Neutrophil (primary cell): ENCODE measurements around the gene EPB41L4B.

ENCODE experiments used
- H3K27ac ChIP-seq: fragments of 200-600 bp; sonication (generic); 2 replicates; pipeline ENCODE4 v1.5.1; 2016; ENCODE audit warnings: mild to moderate bottlenecking, moderate library complexity
- H3K27me3 ChIP-seq: fragments of 200-600 bp; sonication (generic); 2 replicates; pipeline ENCODE4 v1.6.0; 2016; ENCODE audit warnings: mild to moderate bottlenecking
- H3K36me3 ChIP-seq: fragments of 200-600 bp; sonication (generic); 2 replicates; pipeline ENCODE4 v1.5.1; 2017
- H3K4me1 ChIP-seq, 2 experiments: fragments of 200-600 bp in 1 of 2; sonication (generic) in 1 of 2; 1 replicate in 1 of 2; 2 replicates in 1 of 2; pipeline versions ENCODE4 v1.5.1 to v1.6.1; 2013 to 2016; ENCODE audit warnings: low read depth in 1 of 2, low read length in 1 of 2, mild to moderate bottlenecking in 1 of 2, moderate library complexity in 1 of 2; ENCODE audit not compliant: control insufficient read depth in 1 of 2, insufficient read depth in 1 of 2
- H3K4me3 ChIP-seq, 2 experiments: fragments of 200-600 bp in 1 of 2; sonication (generic) in 1 of 2; 1 replicate in 1 of 2; 2 replicates in 1 of 2; pipeline ENCODE4 v1.5.1; 2013 to 2016; ENCODE audit warnings: low read depth in 1 of 2, low read length in 1 of 2, mild to moderate bottlenecking in 1 of 2, moderate library complexity in 1 of 2
- H3K9me3 ChIP-seq: fragments of 200-600 bp; sonication (generic); 2 replicates; pipeline ENCODE4 v1.5.1; 2016
- TF ChIP-seq, protein P1 (sequence below): fragments of 200-600 bp; sonication (generic); IDR thresholded peaks from 2 replicates; pipeline ENCODE4 v1.5.1; 2016; ENCODE audit warnings: antibody characterized with exemption

Gene EPB41L4B

DNA sequence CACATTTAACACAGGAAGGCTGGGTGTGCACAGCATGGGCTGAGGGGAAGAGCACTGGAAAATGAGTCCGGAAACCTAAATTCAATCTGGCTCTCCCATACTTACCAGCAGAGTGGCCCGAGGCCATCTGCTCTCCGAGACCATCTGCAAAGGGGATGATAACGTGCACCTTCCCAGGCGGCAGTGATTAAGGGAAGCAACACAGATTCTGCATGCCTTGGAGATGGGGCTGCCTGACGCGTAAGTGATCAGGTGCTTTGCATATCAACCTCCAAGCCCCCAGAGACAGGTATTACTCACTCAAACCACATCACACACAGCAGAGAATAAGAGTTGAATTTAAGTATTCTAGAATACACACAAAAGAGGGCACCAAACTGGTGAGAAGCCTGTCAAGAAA is 9.1 kb downstream of the EPB41L4B start:
- Histone ChIP-seq H3K27ac (no peak overlapping the region), H3K9me3 (no peaks in the 10 kb centered on the region), H3K4me1 (peaks cover 6 to 13% of the 10 kb centered on the region in 2 experiments), H3K4me3 (no peak overlapping the region), H3K27me3 (peaks cover 84% of the 10 kb centered on the region), H3K36me3 (no peaks in the 10 kb centered on the region)
- TF ChIP-seq, protein P1, sequence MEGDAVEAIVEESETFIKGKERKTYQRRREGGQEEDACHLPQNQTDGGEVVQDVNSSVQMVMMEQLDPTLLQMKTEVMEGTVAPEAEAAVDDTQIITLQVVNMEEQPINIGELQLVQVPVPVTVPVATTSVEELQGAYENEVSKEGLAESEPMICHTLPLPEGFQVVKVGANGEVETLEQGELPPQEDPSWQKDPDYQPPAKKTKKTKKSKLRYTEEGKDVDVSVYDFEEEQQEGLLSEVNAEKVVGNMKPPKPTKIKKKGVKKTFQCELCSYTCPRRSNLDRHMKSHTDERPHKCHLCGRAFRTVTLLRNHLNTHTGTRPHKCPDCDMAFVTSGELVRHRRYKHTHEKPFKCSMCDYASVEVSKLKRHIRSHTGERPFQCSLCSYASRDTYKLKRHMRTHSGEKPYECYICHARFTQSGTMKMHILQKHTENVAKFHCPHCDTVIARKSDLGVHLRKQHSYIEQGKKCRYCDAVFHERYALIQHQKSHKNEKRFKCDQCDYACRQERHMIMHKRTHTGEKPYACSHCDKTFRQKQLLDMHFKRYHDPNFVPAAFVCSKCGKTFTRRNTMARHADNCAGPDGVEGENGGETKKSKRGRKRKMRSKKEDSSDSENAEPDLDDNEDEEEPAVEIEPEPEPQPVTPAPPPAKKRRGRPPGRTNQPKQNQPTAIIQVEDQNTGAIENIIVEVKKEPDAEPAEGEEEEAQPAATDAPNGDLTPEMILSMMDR: no peak

DNA sequence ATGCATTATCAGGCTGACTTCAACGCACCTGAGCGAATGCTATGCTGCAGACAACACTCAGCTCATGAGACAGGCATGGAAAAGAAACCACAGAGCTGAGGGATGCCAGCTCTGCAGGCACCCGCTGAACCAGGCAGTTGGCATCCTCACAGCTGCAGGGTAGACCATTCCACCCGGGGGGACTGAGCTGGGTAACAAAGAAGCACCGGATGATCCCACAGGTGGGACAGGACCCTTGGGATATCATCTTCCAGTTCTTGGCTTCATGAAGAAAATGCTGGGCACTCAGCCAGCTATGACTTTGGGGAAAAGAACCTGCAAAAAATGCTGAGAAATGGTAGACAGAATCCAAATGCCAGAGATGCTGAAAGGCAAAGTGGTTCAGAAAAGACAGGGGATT is 9.6 kb downstream of the EPB41L4B start:
- Histone ChIP-seq H3K9me3 (no peaks in the 10 kb centered on the region), H3K4me1 (peaks cover 6 to 11% of the 10 kb centered on the region in 2 experiments), H3K27ac (no peak overlapping the region), H3K27me3 (peaks cover 84% of the 10 kb centered on the region), H3K4me3 (no peak overlapping the region), H3K36me3 (no peaks in the 10 kb centered on the region)
- TF ChIP-seq, protein P1: no peak

DNA sequence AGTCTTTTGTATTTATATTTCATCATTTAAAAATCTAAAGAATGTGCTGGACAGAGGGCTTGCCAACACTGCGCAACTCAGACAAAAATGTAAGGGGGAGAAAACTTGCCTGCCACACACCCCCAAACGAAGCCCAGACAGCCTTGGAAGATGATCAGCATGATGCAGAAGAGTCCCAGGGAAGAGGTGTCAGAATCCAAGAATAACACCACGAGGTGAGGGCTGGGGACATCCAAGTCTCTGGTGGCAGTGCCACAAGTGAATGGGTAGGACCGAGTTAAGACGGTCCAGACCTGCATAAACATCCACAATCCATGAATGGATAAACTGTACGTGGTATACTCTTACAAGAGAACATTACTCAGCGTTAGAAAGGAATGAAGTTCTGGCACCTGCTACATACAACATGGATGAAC is 10.4 kb downstream of the EPB41L4B start:
- TF ChIP-seq, protein P1: no peak
- Histone ChIP-seq H3K27me3 (peaks cover 89% of the 10 kb centered on the region), H3K4me1 (peaks cover 0 to 3% of the 10 kb centered on the region in 2 experiments), H3K36me3 (no peaks in the 10 kb centered on the region), H3K9me3 (no peaks in the 10 kb centered on the region), H3K4me3 (no peak overlapping the region), H3K27ac (no peak overlapping the region)

DNA sequence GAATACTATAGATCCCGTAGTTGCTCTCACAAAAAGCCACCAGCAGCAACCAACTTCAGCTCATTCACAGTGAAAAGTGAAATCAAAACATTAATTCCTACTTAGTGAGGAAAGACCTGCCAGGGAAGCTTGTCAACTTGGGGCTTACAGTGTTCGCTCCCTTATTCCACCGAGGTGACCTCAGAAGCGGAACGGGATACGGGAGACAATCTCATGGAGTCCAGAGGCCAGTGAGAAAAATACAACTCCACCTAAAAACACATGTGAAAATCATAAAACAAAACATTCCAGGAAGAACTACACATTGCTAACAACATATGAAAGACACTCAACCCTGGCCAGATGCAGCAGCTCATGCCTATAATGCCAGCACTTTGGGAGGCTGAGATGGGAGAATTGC is 11.6 kb downstream of the EPB41L4B start:
- H3K4me1 ChIP-seq: no peaks in the 10 kb centered on the region
- no peaks in the 10 kb centered on the region for H3K9me3 ChIP-seq
- peaks cover 88% of the 10 kb centered on the region for H3K27me3 ChIP-seq
- no peak overlapping the region for H3K27ac ChIP-seq
- TF ChIP-seq, protein P1: no peak
- no peaks in the 10 kb centered on the region for H3K36me3 ChIP-seq
- no peak overlapping the region for H3K4me3 ChIP-seq

DNA sequence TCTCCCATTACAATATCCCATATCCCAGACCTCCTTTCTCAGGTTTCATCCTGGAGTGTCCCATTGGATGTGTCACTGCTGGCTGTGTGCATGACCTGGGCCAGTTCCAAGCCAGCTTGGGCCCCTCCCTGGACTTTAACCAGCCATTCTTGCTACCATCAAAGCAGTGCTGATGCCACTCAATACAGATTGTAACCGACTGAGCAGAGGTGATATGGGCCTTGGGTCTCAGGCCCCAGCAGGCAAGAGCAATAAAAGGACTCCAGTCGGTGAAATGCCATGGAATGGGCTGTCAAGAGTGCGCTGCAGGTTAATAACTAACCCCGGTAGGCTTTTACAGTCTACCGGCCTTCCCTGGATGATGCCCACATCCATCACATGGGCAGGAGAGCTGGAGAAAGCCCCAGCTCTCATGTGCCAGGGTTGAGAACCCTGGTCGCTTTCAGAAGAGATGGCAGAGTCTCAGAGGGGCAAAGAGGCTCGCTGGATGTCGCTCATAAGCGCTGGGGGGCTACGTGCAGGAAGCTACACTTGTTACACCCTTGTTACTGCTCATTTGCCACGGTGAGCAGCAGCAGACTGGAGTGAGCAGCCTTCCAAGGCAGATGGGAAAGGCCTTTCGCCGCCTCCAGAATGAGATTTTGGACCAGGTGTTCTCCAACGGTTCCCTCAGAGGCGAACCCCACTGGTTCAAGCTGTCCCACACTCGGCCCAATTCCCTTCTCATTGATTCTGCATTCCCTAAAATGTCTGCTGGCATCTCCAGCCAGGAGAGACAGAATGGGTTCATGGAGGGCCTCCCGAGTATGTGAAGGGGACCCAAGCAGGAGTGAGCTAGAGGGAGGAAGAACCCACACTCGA is 13.2 kb downstream of the EPB41L4B start:
- Histone ChIP-seq H3K4me3 (no peak overlapping the region), H3K36me3 (no peaks in the 10 kb centered on the region), H3K27me3 (peaks cover 78% of the 10 kb centered on the region), H3K27ac (no peak overlapping the region), H3K4me1 (no peaks in the 10 kb centered on the region), H3K9me3 (no peaks in the 10 kb centered on the region)
- TF ChIP-seq, protein P1: no peak
